Fibroblast of pulmonary artery (primary cell): ENCODE results near the gene BTG1.

Source experiments
- DNase-seq: peaks from one replicate; pipeline ENCODE4 v3.0.0-alpha.2; 2010; ENCODE audit warnings: low read depth
- H3K4me3 ChIP-seq: replicated peaks from 2 replicates; pipeline ENCODE4 v1.5.1; 2011; ENCODE audit warnings: low read depth, mild to moderate bottlenecking, control low read depth, low read length, moderate library complexity
- TF ChIP-seq, protein P1 (sequence below): IDR thresholded peaks from 2 replicates; pipeline ENCODE4 v1.5.1; 2011; ENCODE audit warnings: mild to moderate bottlenecking, control low read depth, low read length, inconsistent platforms; ENCODE audit errors: missing control alignments

BTG1 gene

DNA sequence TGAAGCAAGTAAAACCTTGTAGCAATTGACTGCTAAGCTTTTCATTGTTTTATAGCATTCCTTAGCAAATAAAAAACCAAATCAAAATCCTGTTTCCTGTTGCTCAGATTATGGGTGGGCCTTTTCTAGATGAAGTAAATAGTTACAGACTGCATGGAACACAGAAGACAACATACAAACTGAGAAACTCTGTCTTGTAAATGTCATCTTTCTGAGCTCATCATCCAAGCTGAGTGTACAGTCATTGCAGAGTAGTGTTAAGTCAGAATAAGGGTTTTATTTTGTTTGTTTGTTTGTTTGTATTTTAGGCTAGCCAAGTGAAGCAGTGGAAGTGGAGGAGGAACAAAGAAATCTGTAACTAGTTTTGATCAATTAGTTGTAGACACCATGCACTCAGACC lies 24.4 kb upstream of the BTG1 start:
- TF ChIP-seq, protein P1, sequence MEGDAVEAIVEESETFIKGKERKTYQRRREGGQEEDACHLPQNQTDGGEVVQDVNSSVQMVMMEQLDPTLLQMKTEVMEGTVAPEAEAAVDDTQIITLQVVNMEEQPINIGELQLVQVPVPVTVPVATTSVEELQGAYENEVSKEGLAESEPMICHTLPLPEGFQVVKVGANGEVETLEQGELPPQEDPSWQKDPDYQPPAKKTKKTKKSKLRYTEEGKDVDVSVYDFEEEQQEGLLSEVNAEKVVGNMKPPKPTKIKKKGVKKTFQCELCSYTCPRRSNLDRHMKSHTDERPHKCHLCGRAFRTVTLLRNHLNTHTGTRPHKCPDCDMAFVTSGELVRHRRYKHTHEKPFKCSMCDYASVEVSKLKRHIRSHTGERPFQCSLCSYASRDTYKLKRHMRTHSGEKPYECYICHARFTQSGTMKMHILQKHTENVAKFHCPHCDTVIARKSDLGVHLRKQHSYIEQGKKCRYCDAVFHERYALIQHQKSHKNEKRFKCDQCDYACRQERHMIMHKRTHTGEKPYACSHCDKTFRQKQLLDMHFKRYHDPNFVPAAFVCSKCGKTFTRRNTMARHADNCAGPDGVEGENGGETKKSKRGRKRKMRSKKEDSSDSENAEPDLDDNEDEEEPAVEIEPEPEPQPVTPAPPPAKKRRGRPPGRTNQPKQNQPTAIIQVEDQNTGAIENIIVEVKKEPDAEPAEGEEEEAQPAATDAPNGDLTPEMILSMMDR: no peak

DNA sequence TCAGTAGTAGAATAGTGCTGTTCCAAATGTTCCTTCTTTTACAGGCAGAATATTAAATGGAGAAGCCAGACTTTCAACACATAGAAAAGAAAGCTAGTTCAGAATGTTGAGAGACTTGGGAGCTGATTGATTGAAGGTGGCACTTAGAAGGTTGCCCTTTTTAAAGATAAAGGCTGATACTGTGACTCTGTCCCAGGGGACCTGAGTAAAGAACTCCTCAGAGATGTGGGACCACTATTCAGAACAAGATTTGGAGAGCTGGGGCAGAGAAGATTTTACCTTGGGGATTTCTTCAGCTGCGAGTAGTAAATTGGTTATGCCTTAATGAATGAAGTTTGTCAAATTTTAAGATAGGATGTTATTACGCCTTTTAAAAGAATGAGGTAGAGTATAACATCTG lies 21.4 kb upstream of the BTG1 start:
- no peak overlapping the region for H3K4me3 ChIP-seq
- no peak for DNase-seq
- TF ChIP-seq, protein P1: no peak

More for the DNA sequence above, 24.4 kb upstream of the BTG1 start:
- DNase-seq: no peak
- H3K4me3 ChIP-seq: no peak overlapping the region

DNA sequence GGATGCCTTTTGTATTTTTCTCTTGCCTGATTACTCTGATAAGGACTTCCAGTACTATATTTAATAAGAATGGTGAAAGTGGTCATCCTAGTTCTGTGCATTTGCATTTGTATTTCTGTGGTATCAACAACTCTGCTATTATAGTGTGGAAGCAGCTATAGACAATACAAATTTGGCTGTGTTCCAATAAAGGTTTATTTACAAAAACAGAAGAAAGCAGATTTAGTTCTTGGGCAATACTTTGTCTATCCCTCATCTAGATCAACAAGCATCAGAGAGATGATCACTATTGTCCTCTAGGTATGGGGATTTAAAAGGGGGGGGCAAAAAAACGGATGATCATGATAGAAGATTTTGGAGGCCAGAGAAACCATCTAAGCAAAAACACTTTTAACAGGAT lies 19.1 kb upstream of the BTG1 start:
- no peak for DNase-seq

DNA sequence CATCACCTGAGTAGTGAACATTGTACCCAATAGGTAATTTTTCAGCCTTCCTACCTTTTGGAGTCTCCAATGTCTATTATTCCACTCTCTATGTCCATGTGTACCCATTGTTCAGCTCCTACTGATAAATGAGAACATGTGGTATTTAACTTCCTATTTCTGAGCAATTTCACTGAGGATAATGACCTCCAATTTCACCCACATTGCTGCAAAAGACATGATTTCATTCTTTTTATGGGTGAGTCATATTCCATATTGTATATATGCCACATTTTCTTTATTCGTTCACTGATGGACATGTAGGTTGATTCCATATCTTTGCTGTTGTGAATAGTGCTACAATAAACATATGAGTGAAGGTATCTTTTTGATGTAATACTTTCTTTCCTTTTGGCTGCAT lies 16.4 kb upstream of the BTG1 start:
- H3K4me3 ChIP-seq: no peak overlapping the region
- no peak for DNase-seq

More for the DNA sequence above, 19.1 kb upstream of the BTG1 start:
- TF ChIP-seq, protein P1: no peak
- H3K4me3 ChIP-seq: no peak overlapping the region

DNA sequence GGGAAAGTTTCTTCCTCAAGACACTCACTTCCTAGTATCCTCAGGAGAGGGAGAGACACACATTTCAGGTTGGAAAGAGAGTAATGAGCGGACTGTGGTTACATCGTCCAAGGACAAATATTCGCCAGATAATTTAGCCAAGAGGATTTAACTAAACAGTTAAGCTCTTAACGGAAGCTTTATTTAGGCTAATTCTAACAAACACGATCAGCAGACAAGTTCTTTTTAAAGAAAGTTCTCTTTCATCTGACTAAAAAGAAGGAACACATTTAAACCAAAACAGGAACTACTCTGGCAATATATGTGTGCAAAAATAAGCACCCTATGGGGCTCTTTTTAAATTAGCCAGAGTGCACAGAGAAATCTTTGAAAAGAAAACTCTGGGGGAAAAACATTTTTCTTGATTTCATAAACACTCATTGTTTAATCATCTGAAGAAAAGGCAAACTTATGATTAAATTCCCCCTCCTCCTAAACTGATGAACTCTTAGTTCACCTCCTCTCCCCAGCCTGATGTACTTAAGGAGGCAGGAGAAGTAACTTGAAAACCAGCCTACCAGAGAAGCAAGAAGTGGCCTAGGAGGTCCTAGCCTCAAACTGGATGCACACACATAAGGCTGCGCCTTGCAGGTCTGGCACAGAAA lies 13.3 kb upstream of the BTG1 start:
- H3K4me3 ChIP-seq: no peak overlapping the region
- DNase-seq: no peak
- TF ChIP-seq, protein P1: no peak

More for the DNA sequence above, 16.4 kb upstream of the BTG1 start:
- TF ChIP-seq, protein P1: no peak

DNA sequence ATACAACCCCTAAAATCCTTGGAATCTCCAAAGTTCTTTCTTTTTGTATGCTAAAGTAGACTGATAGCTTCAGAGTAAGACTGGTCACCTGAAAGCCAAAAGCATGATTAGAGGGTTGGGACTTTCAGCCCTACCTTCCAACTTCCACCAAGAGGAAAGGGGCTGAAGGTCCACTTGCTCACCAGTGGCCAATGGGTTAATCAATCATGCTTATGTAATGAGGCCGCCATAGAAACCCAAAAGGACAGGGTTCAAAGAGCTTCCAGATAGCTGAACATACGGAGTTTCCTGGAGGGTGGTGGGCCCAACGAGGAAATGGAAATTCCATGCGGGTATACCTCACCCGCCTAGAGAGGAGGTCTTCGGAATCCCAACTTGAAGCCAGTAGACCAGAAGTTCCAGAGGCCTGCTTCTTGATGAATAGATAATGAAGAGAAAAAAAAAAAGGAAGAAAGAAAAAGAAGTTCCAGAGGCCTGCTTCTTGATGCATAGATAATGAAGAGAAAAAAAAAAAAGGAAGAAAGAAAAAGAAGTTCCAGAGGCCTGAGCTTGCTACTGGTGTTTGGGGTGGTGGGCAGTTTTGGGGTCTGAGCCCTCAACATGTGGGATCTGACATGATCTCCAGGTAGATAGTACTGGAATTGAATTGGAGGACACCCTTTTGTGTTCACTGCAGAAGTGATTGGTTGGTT lies 11.2 kb upstream of the BTG1 start:
- no peak for DNase-seq
- H3K4me3 ChIP-seq: no peak overlapping the region
- TF ChIP-seq, protein P1: no peak
